GM11168 (cell line): ENCODE results near the gene ZNF764.

ENCODE experiments used
- in situ Hi-C: fragments of 300-500 bp; cut with MboI; formaldehyde crosslinking; loops from one replicate; pipeline ENCODE4 v1.12.0; 2022; ENCODE audit warnings: low sequenced_read_pairs; ENCODE audit not compliant: unreplicated experiment

ZNF764 gene

GRCh38 chr16:30570636-30571444 is 12.7 kb upstream of the ZNF764 start:
- in situ Hi-C loops = no loop called here

- in situ Hi-C loops = no loop called here
Measured at GRCh38 chr16:30569746-30570635, 11.8 kb upstream of the ZNF764 start.

- in situ Hi-C loops = no loop called here
Measured at GRCh38 chr16:30569281-30569680, 11.1 kb upstream of the ZNF764 start.

GRCh38 chr16:30567991-30568638 is 9.9 kb upstream of the ZNF764 start:
- in situ Hi-C loops = no loop called here

GRCh38 chr16:30567160-30567990 is 9.2 kb upstream of the ZNF764 start:
- in situ Hi-C loops = no loop called here

- in situ Hi-C loops = no loop called here
Measured at GRCh38 chr16:30566531-30566930, 8.4 kb upstream of the ZNF764 start.

GRCh38 chr16:30565984-30566383 is 7.8 kb upstream of the ZNF764 start:
- in situ Hi-C loops = no loop called here

GRCh38 chr16:30565526-30565925 is 7.4 kb upstream of the ZNF764 start:
- in situ Hi-C loops = no loop called here

- in situ Hi-C loops = no loop called here
Measured at GRCh38 chr16:30562021-30562420, 3.8 kb upstream of the ZNF764 start.

- in situ Hi-C loops = no loop called here
Measured at GRCh38 chr16:30561089-30561816, 3.1 kb upstream of the ZNF764 start.

- in situ Hi-C loops = no loop called here
Measured at GRCh38 chr16:30559690-30560089, 1.5 kb upstream of the ZNF764 start.

GRCh38 chr16:30558789-30559377 is 709 bp upstream of the ZNF764 start:
- in situ Hi-C loops = no loop called here

GRCh38 chr16:30557707-30557956 is 542 bp downstream of the ZNF764 start:
- in situ Hi-C loops = no loop called here

GRCh38 chr16:30556125-30556473 is 2.1 kb downstream of the ZNF764 start:
- in situ Hi-C loops = no loop called here

- in situ Hi-C loops = no loop called here
Measured at GRCh38 chr16:30555315-30556124, 2.7 kb downstream of the ZNF764 start.

GRCh38 chr16:30554557-30555314 is 3.4 kb downstream of the ZNF764 start:
- in situ Hi-C loops = no loop called here

- in situ Hi-C loops = no loop called here
Measured at GRCh38 chr16:30553393-30553899, 4.7 kb downstream of the ZNF764 start.

GRCh38 chr16:30552956-30553355 is 5.2 kb downstream of the ZNF764 start:
- in situ Hi-C loops = no loop called here
